ENCODE measurements around the gene RAMAC.

RAMAC gene

GRCh38 chr15:82950746-82951370 is 35.2 kb upstream of the RAMAC start:
- H3K9ac ChIP-seq (ENCODE audit: low read depth, low read length): no peak overlapping the region
- no peaks in the 10 kb centered on the region for H3K4me1 ChIP-seq (ENCODE audit: insufficient read depth, low read length)
- H3K27me3 ChIP-seq (ENCODE audit: insufficient read depth, low read length): peaks cover 44% of the 10 kb centered on the region
- H3K36me3 ChIP-seq (ENCODE audit: insufficient read depth, low read depth, low read length): no peaks in the 10 kb centered on the region
- no peak overlapping the region for H3K4me3 ChIP-seq (ENCODE audit: low read length)
- no peaks in the 10 kb centered on the region for H3K9me3 ChIP-seq (ENCODE audit: insufficient read depth, low read depth, low read length)
- H3K27ac ChIP-seq (ENCODE audit: low read length): no peak overlapping the region

- H3K4me1 ChIP-seq (ENCODE audit: insufficient read depth, low read length): no peaks in the 10 kb centered on the region
- H3K4me3 ChIP-seq (ENCODE audit: low read length): peak overlapping the region; percentile 79
- no peaks in the 10 kb centered on the region for H3K36me3 ChIP-seq (ENCODE audit: insufficient read depth, low read depth, low read length)
- H3K9me3 ChIP-seq (ENCODE audit: insufficient read depth, low read depth, low read length): no peaks in the 10 kb centered on the region
- peak overlapping the region; percentile 68 for H3K9ac ChIP-seq (ENCODE audit: low read depth, low read length)
- H3K27ac ChIP-seq (ENCODE audit: low read length): no peak overlapping the region
- peaks cover 44% of the 10 kb centered on the region for H3K27me3 ChIP-seq (ENCODE audit: insufficient read depth, low read length)
Measured at GRCh38 chr15:82951472-82952157, 34.4 kb upstream of the RAMAC start.

- Histone ChIP-seq H3K9me3 (ENCODE audit: insufficient read depth, low read depth, low read length) (no peaks in the 10 kb centered on the region), H3K4me3 (ENCODE audit: low read length) (peak within 1 kb of the TSS; percentile 79), H3K36me3 (ENCODE audit: insufficient read depth, low read depth, low read length) (no peaks in the 10 kb centered on the region), H3K9ac (ENCODE audit: low read depth, low read length) (peak within 1 kb of the TSS; percentile 68), H3K27me3 (ENCODE audit: insufficient read depth, low read length) (peaks cover 44% of the 10 kb centered on the region), H3K27ac (ENCODE audit: low read length) (no peak within 1 kb of the TSS), H3K4me1 (ENCODE audit: insufficient read depth, low read length) (no peaks in the 10 kb centered on the region)
Measured at GRCh38 chr15:82952158-82953081, 33.6 kb upstream of the RAMAC start, which contains the start of gene HOMER2. HOMER2 (minus strand) TSS chr15:82952720; CDS start chr15:82952535, 185 bp downstream.

GRCh38 chr15:82958638-82959037 is 27.4 kb upstream of the RAMAC start:
- H3K4me3 ChIP-seq (ENCODE audit: low read length): no peak overlapping the region
- no peaks in the 10 kb centered on the region for H3K36me3 ChIP-seq (ENCODE audit: insufficient read depth, low read depth, low read length)
- no peak overlapping the region for H3K27ac ChIP-seq (ENCODE audit: low read length)
- peaks cover 5% of the 10 kb centered on the region; the same call in 1 of the 2 replicates for H3K4me1 ChIP-seq (ENCODE audit: insufficient read depth, low read length)
- H3K9me3 ChIP-seq (ENCODE audit: insufficient read depth, low read depth, low read length): no peaks in the 10 kb centered on the region
- no peaks in the 10 kb centered on the region for H3K27me3 ChIP-seq (ENCODE audit: insufficient read depth, low read length)
- no peak overlapping the region for H3K9ac ChIP-seq (ENCODE audit: low read depth, low read length)

GRCh38 chr15:82959423-82959822 is 26.6 kb upstream of the RAMAC start:
- Histone ChIP-seq H3K4me3 (ENCODE audit: low read length) (no peak overlapping the region), H3K9me3 (ENCODE audit: insufficient read depth, low read depth, low read length) (no peaks in the 10 kb centered on the region), H3K36me3 (ENCODE audit: insufficient read depth, low read depth, low read length) (no peaks in the 10 kb centered on the region), H3K4me1 (ENCODE audit: insufficient read depth, low read length) (peaks cover 10% of the 10 kb centered on the region; the same call in 1 of the 2 replicates), H3K27ac (ENCODE audit: low read length) (no peak overlapping the region), H3K27me3 (ENCODE audit: insufficient read depth, low read length) (no peaks in the 10 kb centered on the region), H3K9ac (ENCODE audit: low read depth, low read length) (no peak overlapping the region)

- no peaks in the 10 kb centered on the region for H3K9me3 ChIP-seq (ENCODE audit: insufficient read depth, low read depth, low read length)
- H3K27me3 ChIP-seq (ENCODE audit: insufficient read depth, low read length): no peaks in the 10 kb centered on the region
- no peak overlapping the region for H3K9ac ChIP-seq (ENCODE audit: low read depth, low read length)
Measured at GRCh38 chr15:82960766-82961165, 25.2 kb upstream of the RAMAC start.

GRCh38 chr15:82963471-82964341 is 22.3 kb upstream of the RAMAC start:
- no peaks in the 10 kb centered on the region for H3K36me3 ChIP-seq (ENCODE audit: insufficient read depth, low read depth, low read length)
- no peaks in the 10 kb centered on the region for H3K27me3 ChIP-seq (ENCODE audit: insufficient read depth, low read length)
- H3K4me1 ChIP-seq (ENCODE audit: insufficient read depth, low read length): peaks cover 10% of the 10 kb centered on the region; the same call in 1 of the 2 replicates
- H3K4me3 ChIP-seq (ENCODE audit: low read length): peak overlapping the region; percentile 36; the same call in 1 of the 2 replicates
- H3K9ac ChIP-seq (ENCODE audit: low read depth, low read length): peak overlapping the region; percentile 55; the same call in 1 of the 2 replicates
- H3K27ac ChIP-seq (ENCODE audit: low read length): peak overlapping the region; percentile 7
- no peaks in the 10 kb centered on the region for H3K9me3 ChIP-seq (ENCODE audit: insufficient read depth, low read depth, low read length)

More at GRCh38 chr15:82960766-82961165, 25.2 kb upstream of the RAMAC start:
- H3K4me1 ChIP-seq (ENCODE audit: insufficient read depth, low read length): peaks cover 10% of the 10 kb centered on the region; the same call in 1 of the 2 replicates
- H3K4me3 ChIP-seq (ENCODE audit: low read length): no peak overlapping the region
- no peak overlapping the region for H3K27ac ChIP-seq (ENCODE audit: low read length)
- H3K36me3 ChIP-seq (ENCODE audit: insufficient read depth, low read depth, low read length): no peaks in the 10 kb centered on the region

GRCh38 chr15:82964890-82965289 is 21.1 kb upstream of the RAMAC start:
- H3K9me3 ChIP-seq (ENCODE audit: insufficient read depth, low read depth, low read length): no peaks in the 10 kb centered on the region
- no peak overlapping the region for H3K27ac ChIP-seq (ENCODE audit: low read length)
- H3K4me1 ChIP-seq (ENCODE audit: insufficient read depth, low read length): peaks cover 10% of the 10 kb centered on the region; the same call in 1 of the 2 replicates
- no peaks in the 10 kb centered on the region for H3K36me3 ChIP-seq (ENCODE audit: insufficient read depth, low read depth, low read length)
- no peak overlapping the region for H3K4me3 ChIP-seq (ENCODE audit: low read length)
- no peak overlapping the region for H3K9ac ChIP-seq (ENCODE audit: low read depth, low read length)
- no peaks in the 10 kb centered on the region for H3K27me3 ChIP-seq (ENCODE audit: insufficient read depth, low read length)

- Histone ChIP-seq H3K27ac (ENCODE audit: low read length) (no peak overlapping the region), H3K4me3 (ENCODE audit: low read length) (no peak overlapping the region), H3K9me3 (ENCODE audit: insufficient read depth, low read depth, low read length) (no peaks in the 10 kb centered on the region), H3K36me3 (ENCODE audit: insufficient read depth, low read depth, low read length) (no peaks in the 10 kb centered on the region), H3K27me3 (ENCODE audit: insufficient read depth, low read length) (no peaks in the 10 kb centered on the region), H3K9ac (ENCODE audit: low read depth, low read length) (no peak overlapping the region), H3K4me1 (ENCODE audit: insufficient read depth, low read length) (peaks cover 10% of the 10 kb centered on the region; the same call in 1 of the 2 replicates)
Measured at GRCh38 chr15:82966671-82967071, 19.3 kb upstream of the RAMAC start.

- no peaks in the 10 kb centered on the region for H3K36me3 ChIP-seq (ENCODE audit: insufficient read depth, low read depth, low read length)
- peaks cover 10% of the 10 kb centered on the region; the same call in 1 of the 2 replicates for H3K4me1 ChIP-seq (ENCODE audit: insufficient read depth, low read length)
- no peaks in the 10 kb centered on the region for H3K9me3 ChIP-seq (ENCODE audit: insufficient read depth, low read depth, low read length)
- no peak overlapping the region for H3K27ac ChIP-seq (ENCODE audit: low read length)
- H3K27me3 ChIP-seq (ENCODE audit: insufficient read depth, low read length): no peaks in the 10 kb centered on the region
- no peak overlapping the region for H3K9ac ChIP-seq (ENCODE audit: low read depth, low read length)
- no peak overlapping the region for H3K4me3 ChIP-seq (ENCODE audit: low read length)
Measured at GRCh38 chr15:82968066-82968465, 17.9 kb upstream of the RAMAC start.

GRCh38 chr15:82969353-82969752 is 16.7 kb upstream of the RAMAC start:
- no peaks in the 10 kb centered on the region for H3K36me3 ChIP-seq (ENCODE audit: insufficient read depth, low read depth, low read length)
- no peaks in the 10 kb centered on the region for H3K4me1 ChIP-seq (ENCODE audit: insufficient read depth, low read length)
- H3K27ac ChIP-seq (ENCODE audit: low read length): no peak overlapping the region
- no peaks in the 10 kb centered on the region for H3K9me3 ChIP-seq (ENCODE audit: insufficient read depth, low read depth, low read length)
- H3K9ac ChIP-seq (ENCODE audit: low read depth, low read length): no peak overlapping the region
- no peak overlapping the region for H3K4me3 ChIP-seq (ENCODE audit: low read length)
- no peaks in the 10 kb centered on the region for H3K27me3 ChIP-seq (ENCODE audit: insufficient read depth, low read length)
